ENCODE results near the gene HSF2.

HSF2 gene

GRCh38 chr6:122385857-122386612, 13.4 kb upstream of the HSF2 start:
- no peak for TF ChIP-seq REST (IDR thresholded peaks at IDR 0.05; ENCODE audit: insufficient read depth in 1 of 2, low read depth in 2 of 2, low read length in 2 of 2)
- no peak for TF ChIP-seq SIN3A (IDR thresholded peaks at IDR 0.05; ENCODE audit: borderline replicate concordance, insufficient read depth, low read length)
- no peak for TF ChIP-seq FOXP2 (optimal IDR thresholded peaks at IDR 0.05; ENCODE audit: borderline replicate concordance, extremely low read depth, extremely low read length, insufficient read depth)
- no peak for TF ChIP-seq POLR2AphosphoS5 (IDR thresholded peaks at IDR 0.05; ENCODE audit: low read depth, low read length)
- TF ChIP-seq TAF1 (IDR thresholded peaks at IDR 0.05; ENCODE audit: borderline replicate concordance, insufficient read depth, low read length), result no peak

- TF ChIP-seq SIN3A (IDR thresholded peaks at IDR 0.05; ENCODE audit: borderline replicate concordance, insufficient read depth, low read length) (no peak), FOXP2 (optimal IDR thresholded peaks at IDR 0.05; ENCODE audit: borderline replicate concordance, extremely low read depth, extremely low read length, insufficient read depth) (no peak), POLR2AphosphoS5 (IDR thresholded peaks at IDR 0.05; ENCODE audit: low read depth, low read length) (no peak), REST (IDR thresholded peaks at IDR 0.05; ENCODE audit: insufficient read depth in 1 of 2, low read depth in 2 of 2, low read length in 2 of 2) (no peak), TAF1 (IDR thresholded peaks at IDR 0.05; ENCODE audit: borderline replicate concordance, insufficient read depth, low read length) (no peak)
These were observed 10.5 kb upstream of the HSF2 start for GRCh38 chr6:122388945-122389344.

- no peak for TF ChIP-seq POLR2AphosphoS5 (IDR thresholded peaks at IDR 0.05; ENCODE audit: low read depth, low read length)
- TF ChIP-seq TAF1 (IDR thresholded peaks at IDR 0.05; ENCODE audit: borderline replicate concordance, insufficient read depth, low read length), result no peak
- no peak for TF ChIP-seq REST (IDR thresholded peaks at IDR 0.05; ENCODE audit: insufficient read depth in 1 of 2, low read depth in 2 of 2, low read length in 2 of 2)
- no peak for TF ChIP-seq SIN3A (IDR thresholded peaks at IDR 0.05; ENCODE audit: borderline replicate concordance, insufficient read depth, low read length)
- TF ChIP-seq FOXP2 (optimal IDR thresholded peaks at IDR 0.05; ENCODE audit: borderline replicate concordance, extremely low read depth, extremely low read length, insufficient read depth), result no peak
These were observed 9.6 kb upstream of the HSF2 start for GRCh38 chr6:122389704-122390372.

GRCh38 chr6:122392564-122393350, 6.7 kb upstream of the HSF2 start:
- TF ChIP-seq TAF1 (IDR thresholded peaks at IDR 0.05; ENCODE audit: borderline replicate concordance, insufficient read depth, low read length) (no peak), POLR2AphosphoS5 (IDR thresholded peaks at IDR 0.05; ENCODE audit: low read depth, low read length) (no peak), FOXP2 (optimal IDR thresholded peaks at IDR 0.05; ENCODE audit: borderline replicate concordance, extremely low read depth, extremely low read length, insufficient read depth) (no peak), SIN3A (IDR thresholded peaks at IDR 0.05; ENCODE audit: borderline replicate concordance, insufficient read depth, low read length) (no peak)

GRCh38 chr6:122393351-122393896, 6.0 kb upstream of the HSF2 start:
- no peak for TF ChIP-seq REST (IDR thresholded peaks at IDR 0.05; ENCODE audit: insufficient read depth in 1 of 2, low read depth in 2 of 2, low read length in 2 of 2)
- no peak for TF ChIP-seq FOXP2 (optimal IDR thresholded peaks at IDR 0.05; ENCODE audit: borderline replicate concordance, extremely low read depth, extremely low read length, insufficient read depth)
- TF ChIP-seq TAF1 (IDR thresholded peaks at IDR 0.05; ENCODE audit: borderline replicate concordance, insufficient read depth, low read length), result no peak
- TF ChIP-seq SIN3A (IDR thresholded peaks at IDR 0.05; ENCODE audit: borderline replicate concordance, insufficient read depth, low read length), result no peak
- no peak for TF ChIP-seq POLR2AphosphoS5 (IDR thresholded peaks at IDR 0.05; ENCODE audit: low read depth, low read length)
